WTC11 (cell line): Measurements from ENCODE around the gene MRLN. TPM values are rescaled to one million over a fixed set of nuclear protein-coding genes. Genes with fewer than 3 reads are reported as not detected.

Source experiments
- ATAC-seq: fragments of 200-7000 bp; cut with Tn5 transposase; 2 replicates; pipeline ENCODE4 v1.10.0; 2021; ENCODE audit warnings: mild to moderate bottlenecking, moderate library complexity
- CTCF ChIA-PET: fragments of 300-600 bp; sonication (Branson Sonifier 250); formaldehyde crosslinking; loops from one replicate; lab custom pipeline; 2021; ENCODE audit warnings: antibody characterized with exemption; lab: Charles Lee
- POLR2A ChIA-PET: fragments of 350-600 bp; sonication (Branson Sonifier 250); formaldehyde crosslinking; loops from one replicate; lab custom pipeline; 2021; ENCODE audit warnings: antibody characterized with exemption; lab: Charles Lee
- DNase-seq: peaks from one replicate; pipeline ENCODE4 v3.0.0; 2021; ENCODE audit warnings: low spot score
- H3K27ac Mint-ChIP-seq: 2 replicates; pipeline ENCODE4 v1.8.0; 2021; ENCODE audit warnings: mixed read lengths
- H3K27me3 Mint-ChIP-seq: 2 replicates; pipeline ENCODE4 v1.8.0; 2021; ENCODE audit warnings: low read depth, mild to moderate bottlenecking, moderate library complexity, mixed read lengths
- H3K36me3 Mint-ChIP-seq: 2 replicates; pipeline ENCODE4 v1.8.0; 2021; ENCODE audit warnings: mixed read lengths
- H3K4me1 Mint-ChIP-seq: 2 replicates; pipeline ENCODE4 v1.8.0; 2022; ENCODE audit warnings: mixed read lengths
- H3K4me3 Mint-ChIP-seq: 2 replicates; pipeline ENCODE4 v1.8.0; 2021; ENCODE audit warnings: mild to moderate bottlenecking, moderate library complexity, mixed read lengths
- H3K9me3 Mint-ChIP-seq: 2 replicates; pipeline ENCODE4 v1.8.0; 2021; ENCODE audit warnings: mixed read lengths
- ATF1 ChIP-seq: sonication (generic); formaldehyde crosslinking; IDR thresholded peaks from 2 replicates; pipeline ENCODE4 v1.8.1; 2023; ENCODE audit warnings: mild to moderate bottlenecking, moderate library complexity, missing genetic modification reagents
- CBFB ChIP-seq: sonication (generic); formaldehyde crosslinking; IDR thresholded peaks from 2 replicates; pipeline ENCODE4 v1.8.1; 2022; ENCODE audit warnings: mild to moderate bottlenecking, low read depth, missing genetic modification reagents
- E2F1 ChIP-seq: sonication (generic); formaldehyde crosslinking; IDR thresholded peaks from 2 replicates; pipeline ENCODE4 v1.8.0; 2022; ENCODE audit warnings: mild to moderate bottlenecking, missing genetic modification reagents
- FOXK1 ChIP-seq: sonication (generic); formaldehyde crosslinking; IDR thresholded peaks from 2 replicates; pipeline ENCODE4 v1.8.0; 2022; ENCODE audit warnings: mild to moderate bottlenecking, moderate library complexity, missing genetic modification reagents
- NR3C1 ChIP-seq: sonication (generic); formaldehyde crosslinking; conservative IDR thresholded peaks from 2 replicates; pipeline ENCODE4 v1.8.1; 2023; ENCODE audit warnings: low read depth, mild to moderate bottlenecking, missing genetic modification reagents
- RORB ChIP-seq: fragments of 250-450 bp; sonication (Bioruptor Pico); IDR thresholded peaks from 2 replicates; pipeline ENCODE4 v1.9.0; 2021; ENCODE audit warnings: mild to moderate bottlenecking
- ZBTB43 ChIP-seq: sonication (generic); formaldehyde crosslinking; IDR thresholded peaks from 2 replicates; pipeline ENCODE4 v1.8.1; 2023; ENCODE audit warnings: mild to moderate bottlenecking, missing genetic modification reagents
- ZNF425 ChIP-seq: fragments of 250-450 bp; sonication (Bioruptor Pico); conservative IDR thresholded peaks from 2 replicates; pipeline ENCODE4 v1.9.0; 2021; ENCODE audit warnings: mild to moderate bottlenecking
- ZNF671 ChIP-seq: fragments of 250-450 bp; sonication (Bioruptor Pico); IDR thresholded peaks from 2 replicates; pipeline ENCODE4 v1.8.0; 2021; ENCODE audit warnings: mild to moderate bottlenecking
- ZSCAN18 ChIP-seq: fragments of 250-450 bp; sonication (Bioruptor Pico); IDR thresholded peaks from 2 replicates; pipeline ENCODE4 v2.1.2; 2022; ENCODE audit warnings: mild to moderate bottlenecking, moderate library complexity
- total RNA-seq: library from RNA; stranded (reverse); gene quantifications from 3 replicates; pipeline ENCODE4 v1.2.3, GENCODE V29; 2021
- TF ChIP-seq, protein P1 (sequence below): fragments of 250-450 bp; sonication (Bioruptor Pico); IDR thresholded peaks from 2 replicates; pipeline ENCODE4 v1.9.0; 2021; ENCODE audit warnings: mild to moderate bottlenecking

The MRLN gene
- total RNA-seq, 1 experiment from 2014 or later, result not detected

GRCh38 chr10:59706851-59707797, 46.1 kb downstream of the MRLN start:
- no peak overlapping the region; the same call in 1 of the 2 replicates for H3K4me3 Mint-ChIP-seq
- TF ChIP-seq ZSCAN18 (CRISPR knock-in tag) (no peak), E2F1 (CRISPR knock-in tag) (no peak), NR3C1 (CRISPR knock-in tag) (no peak), ATF1 (no peak), FOXK1 (CRISPR knock-in tag) (no peak)
- TF ChIP-seq, protein P1, sequence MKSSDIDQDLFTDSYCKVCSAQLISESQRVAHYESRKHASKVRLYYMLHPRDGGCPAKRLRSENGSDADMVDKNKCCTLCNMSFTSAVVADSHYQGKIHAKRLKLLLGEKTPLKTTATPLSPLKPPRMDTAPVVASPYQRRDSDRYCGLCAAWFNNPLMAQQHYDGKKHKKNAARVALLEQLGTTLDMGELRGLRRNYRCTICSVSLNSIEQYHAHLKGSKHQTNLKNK, result no peak
- TF ChIP-seq, all 79 proteins: peak for 0
- H3K27me3 Mint-ChIP-seq, result peaks cover 42% of the 10 kb centered on the region
- H3K4me1 Mint-ChIP-seq, result peaks cover 20% of the 10 kb centered on the region
- DNase-seq, result no peak
- ATAC-seq, result no peak
- H3K9me3 Mint-ChIP-seq, result no peaks in the 10 kb centered on the region
- ChIA-PET CTCF (no interaction called here), POLR2A (interaction anchor here (0.5 kb wide), 1 partner anchor 86 kb away, joined by 3 read pairs; no protein-coding TSS in a partner anchor)
- no peak overlapping the region for H3K27ac Mint-ChIP-seq
- H3K36me3 Mint-ChIP-seq, result peaks cover 3% of the 10 kb centered on the region; the same call in 1 of the 2 replicates

DNA sequence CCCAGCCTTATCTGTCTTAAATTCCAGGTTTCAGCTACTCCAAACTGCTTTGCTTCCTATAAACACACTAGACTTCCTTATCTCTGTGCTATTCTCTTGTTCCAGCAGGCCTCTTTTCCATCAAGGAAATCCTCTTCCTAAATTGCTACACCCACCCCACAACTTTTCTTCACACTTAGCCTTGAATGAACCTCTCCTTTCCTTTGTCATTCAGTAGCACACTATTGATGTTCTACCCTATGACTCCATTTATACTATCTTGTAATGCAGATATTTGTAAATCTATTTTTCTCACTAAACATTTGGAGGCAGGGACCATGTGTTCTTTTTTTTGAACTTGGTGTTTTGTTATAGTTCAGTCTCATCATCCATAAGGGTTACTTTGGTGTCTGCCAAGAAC, 47.3 kb downstream of the MRLN start:
- Mint-ChIP-seq H3K9me3 (no peaks in the 10 kb centered on the region), H3K4me1 (peaks cover 20% of the 10 kb centered on the region), H3K27me3 (peaks cover 31% of the 10 kb centered on the region), H3K36me3 (peaks cover 3% of the 10 kb centered on the region; the same call in 1 of the 2 replicates), H3K27ac (no peak overlapping the region; the same call in 1 of the 2 replicates), H3K4me3 (no peak overlapping the region)
- TF ChIP-seq ZNF425 (CRISPR knock-in tag), result no peak
- DNase-seq, result no peak
- CTCF ChIA-PET, result no interaction called here
- POLR2A ChIA-PET, result interaction anchor here (0.5 kb wide), 1 partner anchor 1126 kb away, joined by 3 read pairs; no protein-coding TSS in a partner anchor
- ATAC-seq, result no peak

- peaks cover 21% of the 10 kb centered on the region for H3K27me3 Mint-ChIP-seq
- TF ChIP-seq RORB (CRISPR knock-in tag), result no peak
- TF ChIP-seq CBFB (CRISPR knock-in tag), result no peak
- H3K9me3 Mint-ChIP-seq, result no peaks in the 10 kb centered on the region
- peaks cover 3% of the 10 kb centered on the region; the same call in 1 of the 2 replicates for H3K36me3 Mint-ChIP-seq
- H3K4me3 Mint-ChIP-seq, result no peak overlapping the region
- DNase-seq (no peak), ATAC-seq (no peak)
- ChIA-PET CTCF (no interaction called here), POLR2A (no interaction called here)
- H3K4me1 Mint-ChIP-seq, result peaks cover 21% of the 10 kb centered on the region
- no peak overlapping the region for H3K27ac Mint-ChIP-seq
Measured at GRCh38 chr10:59704630-59705029, 48.6 kb downstream of the MRLN start.

DNA sequence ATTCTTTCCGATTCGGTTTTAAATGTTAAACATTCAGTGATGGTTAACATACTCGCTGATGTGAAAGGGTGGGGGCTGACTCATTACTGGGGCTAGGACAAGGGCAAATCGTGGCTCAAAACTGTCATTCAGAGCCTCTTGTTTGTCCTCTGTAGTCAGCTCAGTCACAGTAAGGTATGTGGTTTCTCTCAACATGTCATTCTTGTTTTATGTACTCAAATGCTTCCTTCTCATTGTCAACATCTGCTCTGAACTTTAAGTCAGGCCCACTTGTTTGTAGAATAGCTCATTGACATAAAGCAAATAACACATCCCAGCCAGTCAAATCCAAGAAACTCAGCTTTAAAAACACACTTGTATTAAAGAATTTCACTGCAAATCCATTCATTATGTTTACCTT, 50.9 kb downstream of the MRLN start:
- POLR2A ChIA-PET, result no interaction called here
- H3K9me3 Mint-ChIP-seq, result no peaks in the 10 kb centered on the region
- H3K27me3 Mint-ChIP-seq, result peaks cover 2% of the 10 kb centered on the region
- CTCF ChIA-PET, result interaction anchor here (0.6 to 2.5 kb wide), 5 partner anchors 73 to 327 kb away, joined by 3 to 15 read pairs (median 9); no protein-coding TSS in a partner anchor
- ATAC-seq, result no peak
- no peak overlapping the region for H3K4me3 Mint-ChIP-seq
- TF ChIP-seq ZBTB43, result no peak
- TF ChIP-seq ZNF671 (CRISPR knock-in tag), result no peak
- peaks cover 3% of the 10 kb centered on the region; the same call in 1 of the 2 replicates for H3K36me3 Mint-ChIP-seq
- H3K4me1 Mint-ChIP-seq, result peaks cover 15% of the 10 kb centered on the region
- H3K27ac Mint-ChIP-seq, result no peak overlapping the region
- no peak for DNase-seq
